Heart left ventricle (tissue), 13 donors: Measurements from ENCODE around the gene ELP1.

Experiments
- POLR2A ChIP-seq, 2 donors: fragments of 450-650 bp; IDR thresholded peaks; one replicate each; pipeline ENCODE4 v1.6.1; 2017; ENCODE audit warnings: antibody characterized with exemption in 2 of 2, mild to moderate bottlenecking in 2 of 2, moderate library complexity in 2 of 2
- TF ChIP-seq, protein P1 (sequence below), 12 donors: fragments of 200-600 bp; sonication (generic) in 4 of 12; IDR thresholded peaks; one replicate each; pipeline versions ENCODE4 v1.5.0 to v1.8.0; 2018 to 2022; ENCODE audit warnings: antibody characterized with exemption in 12 of 12, mild to moderate bottlenecking in 5 of 12
- donor health status: ischemic (EF 13 %, LVEDD 7.1; RV severe dilation, severe dysfunction).
- donor health status: DM: no; HTN: yes; CAD: no.
- donor health status: DM: no; HTN: no; CAD: no.
- donor health status: ischemic (EF 25% LVEDD 6.9; RV normal size, moderate dysfunction).
- donor health status: ischemic (EF 25% LVEDD 5.7; RV mildly dilated, moderate dysfunction).
- donor health status: ischemic (EF 35%, LVEDD 5.7; RV mildly dilated, moderate dysfunction).
- donor health status: nonischemic (EF 11% LVEDD 7.7; RV severe dilation, severe dysfunction).
- donor health status: DM: yes; HTN: yes; CAD: no.
- donor health status: PGD.
- donor health status: ischemic (EF 29% LVEDD 5.4; RV normal size, mild dysfunction).
- donor health status: nonischemic (EF 23%, LVEDD 6.1; RV moderate dilation, normal function).

DNA sequence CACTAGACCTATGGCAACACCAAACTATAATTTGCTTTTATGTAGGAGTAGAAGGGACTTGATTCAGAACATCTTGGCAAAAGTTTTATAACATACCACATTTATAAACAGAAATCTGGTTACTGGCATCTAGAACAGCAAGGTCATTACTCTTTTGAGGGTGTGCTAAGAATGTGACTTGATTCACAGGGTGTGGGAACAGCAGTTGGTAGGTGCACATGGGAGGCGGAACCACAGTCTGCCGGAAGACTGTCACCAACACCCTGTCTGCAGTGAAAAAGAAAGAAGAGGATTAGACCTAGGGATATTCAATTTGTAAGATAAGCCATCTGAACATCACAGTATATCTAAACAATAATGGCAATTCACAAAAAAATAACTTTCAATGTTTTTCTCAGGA is 23.0 kb downstream of the ELP1 start:
- no peak for TF ChIP-seq POLR2A (IDR thresholded peaks at IDR 0.05)
- TF ChIP-seq, protein P1, sequence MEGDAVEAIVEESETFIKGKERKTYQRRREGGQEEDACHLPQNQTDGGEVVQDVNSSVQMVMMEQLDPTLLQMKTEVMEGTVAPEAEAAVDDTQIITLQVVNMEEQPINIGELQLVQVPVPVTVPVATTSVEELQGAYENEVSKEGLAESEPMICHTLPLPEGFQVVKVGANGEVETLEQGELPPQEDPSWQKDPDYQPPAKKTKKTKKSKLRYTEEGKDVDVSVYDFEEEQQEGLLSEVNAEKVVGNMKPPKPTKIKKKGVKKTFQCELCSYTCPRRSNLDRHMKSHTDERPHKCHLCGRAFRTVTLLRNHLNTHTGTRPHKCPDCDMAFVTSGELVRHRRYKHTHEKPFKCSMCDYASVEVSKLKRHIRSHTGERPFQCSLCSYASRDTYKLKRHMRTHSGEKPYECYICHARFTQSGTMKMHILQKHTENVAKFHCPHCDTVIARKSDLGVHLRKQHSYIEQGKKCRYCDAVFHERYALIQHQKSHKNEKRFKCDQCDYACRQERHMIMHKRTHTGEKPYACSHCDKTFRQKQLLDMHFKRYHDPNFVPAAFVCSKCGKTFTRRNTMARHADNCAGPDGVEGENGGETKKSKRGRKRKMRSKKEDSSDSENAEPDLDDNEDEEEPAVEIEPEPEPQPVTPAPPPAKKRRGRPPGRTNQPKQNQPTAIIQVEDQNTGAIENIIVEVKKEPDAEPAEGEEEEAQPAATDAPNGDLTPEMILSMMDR (IDR thresholded peaks at IDR 0.05): no peak
